Fibroblast of lung (primary cell): ENCODE results near the gene OSBPL1A.

Experiments
- EZH2 ChIP-seq: IDR thresholded peaks from 2 replicates; pipeline ENCODE4 v1.5.1; 2012; ENCODE audit warnings: low read length, control low read depth, mild to moderate bottlenecking; ENCODE audit errors: missing control alignments
- TF ChIP-seq, protein P1 (sequence below), 2 donors: IDR thresholded peaks in 1 of 2; conservative IDR thresholded peaks in 1 of 2; 1 replicate in 1 of 2; 2 replicates in 1 of 2; pipeline ENCODE4 v1.5.1; 2011 to 2012; ENCODE audit warnings: low read length in 2 of 2, control low read depth in 1 of 2, inconsistent platforms in 1 of 2, low read depth in 1 of 2, mild to moderate bottlenecking in 1 of 2

DNA sequence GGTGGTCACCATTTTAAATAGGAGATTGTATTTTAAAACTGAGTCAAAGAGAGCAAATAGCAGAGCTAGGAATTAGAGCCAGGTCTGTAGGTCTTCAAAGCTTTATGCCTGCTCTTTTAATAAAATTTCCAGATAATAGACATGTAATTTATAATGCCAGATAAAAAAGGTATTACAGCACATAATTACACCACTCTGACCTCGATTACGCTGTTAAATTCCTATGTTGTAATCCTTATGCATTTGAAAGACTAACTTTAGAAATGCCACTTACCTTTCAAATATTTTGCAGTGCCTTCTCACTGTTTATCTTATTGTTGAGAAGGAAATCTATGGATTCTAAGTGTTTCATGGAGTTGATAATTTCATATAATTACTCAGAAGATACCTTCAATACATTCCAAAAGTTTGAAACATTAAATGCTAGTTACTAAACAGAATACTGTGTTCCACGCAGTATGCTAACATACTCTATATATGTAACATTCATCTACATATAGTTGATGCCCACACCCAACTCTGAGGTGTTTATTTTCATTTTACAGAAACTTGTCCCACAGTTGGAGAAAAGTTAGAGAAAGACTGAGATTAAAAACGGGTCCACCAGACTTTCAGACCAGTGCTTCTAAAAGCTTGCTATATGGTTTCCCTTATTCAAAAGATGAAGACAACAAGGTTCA lies 120.0 kb downstream of the OSBPL1A start:
- TF ChIP-seq, protein P1, sequence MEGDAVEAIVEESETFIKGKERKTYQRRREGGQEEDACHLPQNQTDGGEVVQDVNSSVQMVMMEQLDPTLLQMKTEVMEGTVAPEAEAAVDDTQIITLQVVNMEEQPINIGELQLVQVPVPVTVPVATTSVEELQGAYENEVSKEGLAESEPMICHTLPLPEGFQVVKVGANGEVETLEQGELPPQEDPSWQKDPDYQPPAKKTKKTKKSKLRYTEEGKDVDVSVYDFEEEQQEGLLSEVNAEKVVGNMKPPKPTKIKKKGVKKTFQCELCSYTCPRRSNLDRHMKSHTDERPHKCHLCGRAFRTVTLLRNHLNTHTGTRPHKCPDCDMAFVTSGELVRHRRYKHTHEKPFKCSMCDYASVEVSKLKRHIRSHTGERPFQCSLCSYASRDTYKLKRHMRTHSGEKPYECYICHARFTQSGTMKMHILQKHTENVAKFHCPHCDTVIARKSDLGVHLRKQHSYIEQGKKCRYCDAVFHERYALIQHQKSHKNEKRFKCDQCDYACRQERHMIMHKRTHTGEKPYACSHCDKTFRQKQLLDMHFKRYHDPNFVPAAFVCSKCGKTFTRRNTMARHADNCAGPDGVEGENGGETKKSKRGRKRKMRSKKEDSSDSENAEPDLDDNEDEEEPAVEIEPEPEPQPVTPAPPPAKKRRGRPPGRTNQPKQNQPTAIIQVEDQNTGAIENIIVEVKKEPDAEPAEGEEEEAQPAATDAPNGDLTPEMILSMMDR (conservative IDR thresholded peaks at IDR 0.05 in 1 of 2, IDR thresholded peaks at IDR 0.05 in 1 of 2; ENCODE audit: low read depth in 1 of 2, low read length in 2 of 2), result no peak
- TF ChIP-seq EZH2, result no peak
